ENCODE results near the gene MTREX. TPM values are rescaled to one million over a fixed set of nuclear protein-coding genes. Genes with fewer than 3 reads are reported as not detected.

Gene MTREX
- total RNA-seq, 1 donor from 2014 or later, result 68.0 TPM

GRCh38 chr5:55438998-55439397 is 131.2 kb downstream of the MTREX start:
- no peaks in the 10 kb centered on the region for H3K27me3 ChIP-seq
- peak overlapping the region; percentile 83 for H3K27ac ChIP-seq
- intact Hi-C loops (cut with DNase I), result loop anchor here (5.0 kb wide), 1 partner anchor 163 kb away; no protein-coding TSS in a partner anchor
- H3K36me3 ChIP-seq, result peaks cover 0 to 6% of the 10 kb centered on the region in 2 donors
- peaks cover 56% of the 10 kb centered on the region for H3K4me1 ChIP-seq
- TF ChIP-seq POLR2A (IDR thresholded peaks at IDR 0.05) (no peak), CTCF (IDR thresholded peaks at IDR 0.05) (no peak), POLR2AphosphoS5 (IDR thresholded peaks at IDR 0.05; ENCODE audit: insufficient read depth in 1 of 2, low read depth in 1 of 2) (no peak)
- no peak for DNase-seq (ENCODE audit: extremely low spot score in 2 of 2)
- H3K9me3 ChIP-seq, result no peaks in the 10 kb centered on the region
- H3K4me3 ChIP-seq, result no peak overlapping the region

GRCh38 chr5:55440188-55440646 is 132.4 kb downstream of the MTREX start:
- H3K4me3 ChIP-seq, result no peak overlapping the region
- H3K36me3 ChIP-seq, result peaks cover 0 to 6% of the 10 kb centered on the region in 2 donors
- H3K27me3 ChIP-seq, result no peaks in the 10 kb centered on the region
- no peak for DNase-seq (ENCODE audit: extremely low spot score in 2 of 2)
- intact Hi-C loops (cut with DNase I), result no loop called here
- H3K27ac ChIP-seq, result peak overlapping the region; percentile 83
- no peaks in the 10 kb centered on the region for H3K9me3 ChIP-seq
- H3K4me1 ChIP-seq, result peaks cover 56% of the 10 kb centered on the region
- TF ChIP-seq POLR2A (IDR thresholded peaks at IDR 0.05) (no peak), CTCF (IDR thresholded peaks at IDR 0.05) (no peak), POLR2AphosphoS5 (IDR thresholded peaks at IDR 0.05; ENCODE audit: insufficient read depth in 1 of 2, low read depth in 1 of 2) (no peak)

- Histone ChIP-seq H3K36me3 (peaks cover 0 to 6% of the 10 kb centered on the region in 2 donors), H3K27ac (peak overlapping the region; percentile 37), H3K4me1 (peaks cover 56% of the 10 kb centered on the region), H3K9me3 (no peaks in the 10 kb centered on the region), H3K27me3 (no peaks in the 10 kb centered on the region), H3K4me3 (no peak overlapping the region)
- DNase-seq (ENCODE audit: extremely low spot score in 2 of 2), result no peak
- TF ChIP-seq CTCF (IDR thresholded peaks at IDR 0.05) (no peak), POLR2A (IDR thresholded peaks at IDR 0.05) (no peak), POLR2AphosphoS5 (IDR thresholded peaks at IDR 0.05; ENCODE audit: insufficient read depth in 1 of 2, low read depth in 1 of 2) (no peak)
- intact Hi-C loops (cut with DNase I), result no loop called here
Measured at GRCh38 chr5:55441107-55441771, 133.4 kb downstream of the MTREX start.

GRCh38 chr5:55441954-55442353 is 134.2 kb downstream of the MTREX start:
- Histone ChIP-seq H3K27ac (no peak overlapping the region), H3K9me3 (no peaks in the 10 kb centered on the region), H3K27me3 (no peaks in the 10 kb centered on the region), H3K4me3 (no peak overlapping the region), H3K36me3 (peaks cover 0 to 6% of the 10 kb centered on the region in 2 donors), H3K4me1 (peaks cover 51% of the 10 kb centered on the region)
- TF ChIP-seq POLR2A (IDR thresholded peaks at IDR 0.05), result no peak
- no peak for TF ChIP-seq POLR2AphosphoS5 (IDR thresholded peaks at IDR 0.05; ENCODE audit: insufficient read depth in 1 of 2, low read depth in 1 of 2)
- no peak for TF ChIP-seq CTCF (IDR thresholded peaks at IDR 0.05)
- DNase-seq (ENCODE audit: extremely low spot score in 2 of 2), result no peak
- intact Hi-C loops (cut with DNase I), result no loop called here

- Histone ChIP-seq H3K9me3 (no peaks in the 10 kb centered on the region), H3K4me3 (no peak overlapping the region), H3K4me1 (peaks cover 16% of the 10 kb centered on the region), H3K36me3 (peaks cover 0 to 6% of the 10 kb centered on the region in 2 donors), H3K27ac (no peak overlapping the region), H3K27me3 (no peaks in the 10 kb centered on the region)
- DNase-seq (ENCODE audit: extremely low spot score in 2 of 2), result no peak
- TF ChIP-seq POLR2A (IDR thresholded peaks at IDR 0.05) (no peak), POLR2AphosphoS5 (IDR thresholded peaks at IDR 0.05; ENCODE audit: insufficient read depth in 1 of 2, low read depth in 1 of 2) (no peak), CTCF (IDR thresholded peaks at IDR 0.05) (no peak)
- intact Hi-C loops (cut with DNase I), result no loop called here
Measured at GRCh38 chr5:55445791-55446190, 138.0 kb downstream of the MTREX start.

Data from vagina (tissue), 2 donors.